H1 (cell line): Measurements from ENCODE around the gene NDUFV1. TPM values are rescaled to one million over a fixed set of nuclear protein-coding genes. Genes with fewer than 3 reads are reported as not detected.

ENCODE experiments used
- CTCF ChIA-PET: fragments of 300-600 bp; sonication (Branson Sonifier 250); formaldehyde crosslinking; loops from one replicate; lab custom pipeline; 2021; ENCODE audit not compliant: partially characterized antibody; lab: Charles Lee
- POLR2A ChIA-PET: fragments of 300-600 bp; sonication (Branson Sonifier 250); formaldehyde crosslinking; loops from one replicate; lab custom pipeline; 2021; ENCODE audit warnings: inconsistent platforms; ENCODE audit not compliant: partially characterized antibody; lab: Charles Lee
- DNase-seq, 2 experiments: peaks; one replicate each; pipeline versions ENCODE4 v3.0.0 to v3.0.0-alpha.2; 2010 to 2022; ENCODE audit warnings: low spot score in 2 of 2, low read depth in 1 of 2, mixed read lengths in 1 of 2
- FAIRE-seq: peaks from 2 replicates; lab custom pipeline; 2011; peaks lifted over from hg19 to GRCh38; lab: Jason Lieb, UNC
- H2AFZ ChIP-seq: 2 replicates; pipeline ENCODE4 v1.8.1; 2012; ENCODE audit warnings: low read length, inconsistent platforms
- H2AK5ac ChIP-seq: 2 replicates; pipeline ENCODE4 v1.6.1; 2013; ENCODE audit warnings: low read depth, low read length
- H2BK120ac ChIP-seq: replicated peaks from 2 replicates; pipeline ENCODE3; 2013; ENCODE audit warnings: low read depth, low read length, inconsistent platforms
- H2BK12ac ChIP-seq: 2 replicates; pipeline ENCODE4 v1.6.1; 2013; ENCODE audit warnings: low read depth, low read length
- H2BK15ac ChIP-seq: 2 replicates; pipeline ENCODE4 v1.6.1; 2013; ENCODE audit warnings: low read length
- H2BK20ac ChIP-seq: 2 replicates; pipeline ENCODE4 v1.6.1; 2013; ENCODE audit warnings: low read length
- H2BK5ac ChIP-seq: 2 replicates; pipeline ENCODE4 v1.6.1; 2013; ENCODE audit warnings: low read depth, low read length
- H3K14ac ChIP-seq: 2 replicates; pipeline ENCODE4 v1.6.1; 2013; ENCODE audit warnings: inconsistent platforms; ENCODE audit not compliant: insufficient read length
- H3K18ac ChIP-seq: 2 replicates; pipeline ENCODE4 v1.6.1; 2013; ENCODE audit warnings: low read length; ENCODE audit errors: extremely low read depth
- H3K23ac ChIP-seq: 2 replicates; pipeline ENCODE4 v1.6.1; 2013; ENCODE audit warnings: inconsistent platforms; ENCODE audit not compliant: insufficient read length
- H3K23me2 ChIP-seq: 2 replicates; pipeline ENCODE4 v1.6.1; 2013; ENCODE audit warnings: low read depth, low read length
- H3K27ac ChIP-seq: 2 replicates; pipeline ENCODE4 v1.6.1; 2011; ENCODE audit warnings: low read depth, low read length, inconsistent platforms
- H3K27me3 ChIP-seq, 4 experiments: replicated peaks in 1 of 4; 1 replicate in 1 of 4; 2 replicates in 3 of 4; pipeline versions ENCODE4 v1.6.1 to v1.8.1; 2011 to 2013; ENCODE audit warnings: low read length in 3 of 4, mild to moderate bottlenecking in 3 of 4, inconsistent platforms in 2 of 4, mixed read lengths in 2 of 4, moderate library complexity in 1 of 4; ENCODE audit not compliant: control insufficient read depth in 3 of 4, insufficient read depth in 3 of 4; ENCODE audit errors: extremely low read depth in 1 of 4
- H3K36me3 ChIP-seq, 4 experiments: 2 replicates each; pipeline versions ENCODE4 v1.6.1 to v1.8.1; 2011 to 2013; ENCODE audit warnings: mild to moderate bottlenecking in 4 of 4, low read length in 3 of 4, moderate library complexity in 2 of 4, control low read depth in 1 of 4, inconsistent platforms in 1 of 4; ENCODE audit not compliant: insufficient read depth in 4 of 4, control insufficient read depth in 2 of 4
- H3K4ac ChIP-seq: replicated peaks from 2 replicates; pipeline ENCODE3; 2013; ENCODE audit warnings: low read length, low read depth, mixed read lengths, inconsistent platforms; ENCODE audit not compliant: insufficient read length
- H3K4me1 ChIP-seq, 4 experiments: replicated peaks in 1 of 4; 1 replicate in 1 of 4; 2 replicates in 3 of 4; pipeline versions ENCODE4 v1.6.1 to v1.8.1; 2011 to 2013; ENCODE audit warnings: low read length in 3 of 4, inconsistent platforms in 2 of 4, mixed read lengths in 1 of 4; ENCODE audit not compliant: insufficient read depth in 4 of 4, control insufficient read depth in 3 of 4
- H3K4me2 ChIP-seq, 2 experiments: 2 replicates each; pipeline versions ENCODE4 v1.6.1 to v1.8.1; 2011 to 2013; ENCODE audit warnings: low read depth in 2 of 2, low read length in 2 of 2, control low read depth in 1 of 2, inconsistent platforms in 1 of 2, mild to moderate bottlenecking in 1 of 2; ENCODE audit not compliant: insufficient read depth in 1 of 2
- H3K4me3 ChIP-seq, 4 experiments: fragments of 200-600, 300-600 bp in 1 of 4; sonication (generic), shearing (Covaris generic), sonication (Bioruptor Twin) in 1 of 4; 2 replicates each; pipeline versions ENCODE4 v1.5.1 to v1.8.1; 2011 to 2016; ENCODE audit warnings: low read length in 4 of 4, low read depth in 3 of 4, control low read depth in 2 of 4, inconsistent platforms in 2 of 4, mild to moderate bottlenecking in 2 of 4, mixed read lengths in 1 of 4, moderate library complexity in 1 of 4; ENCODE audit not compliant: insufficient read depth in 2 of 4; ENCODE audit errors: extremely low read depth in 1 of 4
- H3K56ac ChIP-seq: replicated peaks from 2 replicates; pipeline ENCODE3; 2013; ENCODE audit warnings: low read depth, mild to moderate bottlenecking, mixed read lengths, low read length, inconsistent platforms; ENCODE audit not compliant: insufficient read length
- H3K79me1 ChIP-seq: 2 replicates; pipeline ENCODE4 v1.6.1; 2013; ENCODE audit warnings: low read depth, low read length, control low read depth
- H3K79me2 ChIP-seq, 2 experiments: 2 replicates each; pipeline versions ENCODE4 v1.6.1 to v1.8.1; 2012 to 2013; ENCODE audit warnings: low read length in 2 of 2, mild to moderate bottlenecking in 2 of 2, inconsistent platforms in 1 of 2; ENCODE audit not compliant: insufficient read depth in 2 of 2, control insufficient read depth in 1 of 2
- H3K9ac ChIP-seq, 4 experiments: replicated peaks in 1 of 4; 1 replicate in 1 of 4; 2 replicates in 3 of 4; pipeline versions ENCODE4 v1.6.1 to v1.8.1; 2011 to 2013; ENCODE audit warnings: low read depth in 3 of 4, low read length in 3 of 4, control low read depth in 2 of 4, mild to moderate bottlenecking in 2 of 4, moderate library complexity in 2 of 4, inconsistent platforms in 1 of 4; ENCODE audit errors: extremely low read depth in 1 of 4
- H3K9me3 ChIP-seq, 2 experiments: 2 replicates each; pipeline versions ENCODE4 v1.6.1 to v1.8.1; 2012 to 2013; ENCODE audit warnings: mild to moderate bottlenecking in 2 of 2, moderate library complexity in 2 of 2, control low read depth in 1 of 2, inconsistent platforms in 1 of 2, low read depth in 1 of 2, low read length in 1 of 2, mixed read lengths in 1 of 2; ENCODE audit not compliant: insufficient read depth in 2 of 2
- H4K20me1 ChIP-seq, 2 experiments: replicated peaks in 1 of 2; 2 replicates each; pipeline versions ENCODE3 to v1.8.1; 2011 to 2013; ENCODE audit warnings: inconsistent platforms in 2 of 2, low read length in 2 of 2, mild to moderate bottlenecking in 1 of 2; ENCODE audit not compliant: insufficient read depth in 2 of 2, control insufficient read depth in 1 of 2
- H4K5ac ChIP-seq: 2 replicates; pipeline ENCODE4 v1.6.1; 2013; ENCODE audit warnings: low read length, low read depth, mixed read lengths, inconsistent platforms; ENCODE audit not compliant: insufficient read length
- H4K8ac ChIP-seq: 2 replicates; pipeline ENCODE4 v1.8.0; 2013; ENCODE audit warnings: mild to moderate bottlenecking, moderate library complexity, low read length, inconsistent platforms; ENCODE audit not compliant: insufficient read depth; ENCODE audit errors: extremely low read depth
- H4K91ac ChIP-seq: replicated peaks from 2 replicates; pipeline ENCODE3; 2013; ENCODE audit warnings: low read length, mixed read lengths, inconsistent platforms; ENCODE audit not compliant: insufficient read length
- BCL11A ChIP-seq, 2 experiments: IDR thresholded peaks; one replicate each; pipeline ENCODE4 v1.6.1; 2011; ENCODE audit warnings: low read depth in 2 of 2, low read length in 2 of 2, mild to moderate bottlenecking in 2 of 2
- CHD1 ChIP-seq: IDR thresholded peaks from 2 replicates; pipeline ENCODE4 v1.6.1; 2012; ENCODE audit warnings: low read depth, low read length, improper control_type of control experiment
- NRF1 ChIP-seq: IDR thresholded peaks from 2 replicates; pipeline ENCODE4 v1.6.1; 2011; ENCODE audit warnings: mild to moderate bottlenecking, low read depth, low read length, improper control_type of control experiment
- POLR2AphosphoS5 ChIP-seq: IDR thresholded peaks from 2 replicates; pipeline ENCODE4 v1.6.1; 2011; ENCODE audit warnings: low read depth, low read length
- USF2 ChIP-seq: IDR thresholded peaks from 2 replicates; pipeline ENCODE4 v1.6.1; 2011; ENCODE audit warnings: low read length, improper control_type of control experiment
- WGBS, 2 experiments: shearing (Covaris generic) in 1 of 2; methylation state at CpG; one replicate each; pipeline versions ENCODE4 v1.1.6 to v1.1.7; 2013 to 2015; ENCODE audit warnings: low lambda C conversion rate in 2 of 2, mixed read lengths in 2 of 2, inconsistent platforms in 1 of 2, low coverage in 1 of 2, missing lambda C conversion rate in 1 of 2; ENCODE audit not compliant: insufficient replicate concordance in 2 of 2, insufficient coverage in 1 of 2, insufficient read length in 1 of 2; ENCODE audit errors: extremely low coverage in 1 of 2, missing lambda C conversion rate in 1 of 2; 5-methylcytosine and 5-hydroxymethylcytosine counted together
- polyA plus RNA-seq, 7 experiments: library from polyadenylated mRNA; depleted of rRNA in 3 of 7; stranded (reverse) in 5 of 7; unstranded in 2 of 7; fragments of >200 nt in 5 of 7; fragments of 200-250 nt in 2 of 7; gene quantifications; 1 replicate in 5 of 7; 2 replicates in 1 of 7; 4 replicates in 1 of 7; pipeline versions ENCODE4 v1.2.1 to v1.2.3, GENCODE V29; 2011 to 2013; ENCODE audit warnings: missing spikeins in 2 of 7, mixed read lengths in 2 of 7
- total RNA-seq: library from RNA; stranded (reverse); fragmentation: NEBNext Ultra II Directional; extraction: Animal tissue kit (Norgen Biotek cat#: 25700); gene quantifications from 2 replicates; pipeline ENCODE4 v1.2.1, GENCODE V29; 2021

The NDUFV1 gene
- total and polyA plus RNA-seq, 2 of the 8 experiments (the other 6 are each of a cell fraction or from before 2014, with no cell fraction given), result 125 to 131 TPM

GRCh38 chr11:67604815-67605214 lies 1.9 kb upstream of the NDUFV1 start:
- Histone ChIP-seq H3K79me2 (peaks cover 0 to 8% of the 10 kb centered on the region in 2 experiments; a peak in 1 of 4 replicates), H4K8ac (no peak overlapping the region), H2BK20ac (peak overlapping the region; percentile 90; the same call in 1 of the 2 replicates), H2BK12ac (peak overlapping the region; percentile 94), H3K27me3 (peaks cover 0 to 4% (median 0%) of the 10 kb centered on the region in 4 experiments; a peak in 2 of 7 replicates), H2BK120ac (peak overlapping the region; percentile 65), H3K23me2 (peaks cover 9% of the 10 kb centered on the region; the same call in 1 of the 2 replicates), H3K56ac (no peak overlapping the region), H3K23ac (no peak overlapping the region), H2BK5ac (no peak overlapping the region), H4K20me1 (peaks cover 0 to 2% of the 10 kb centered on the region in 2 experiments), H3K4me1 (peaks cover 5 to 27% (median 17%) of the 10 kb centered on the region in 4 experiments; a peak in 6 of 7 replicates), H2AFZ (no peak overlapping the region), H3K4me2 (peak overlapping the region; percentile 9 to 64; a peak in 3 of 4 replicates), H3K4me3 (no peak overlapping the region), H4K91ac (peak overlapping the region; percentile 93), H3K14ac (no peak overlapping the region), H3K4ac (no peak overlapping the region), H3K18ac (peak overlapping the region; percentile 52; the same call in 1 of the 2 replicates), H3K79me1 (no peaks in the 10 kb centered on the region), H3K36me3 (peaks cover 0 to 4% (median 3%) of the 10 kb centered on the region in 4 experiments; a peak in 5 of 8 replicates), H2AK5ac (peak overlapping the region; percentile 58; the same call in 1 of the 2 replicates), H4K5ac (no peak overlapping the region), H3K27ac (no peak overlapping the region), H2BK15ac (peak overlapping the region; percentile 12; the same call in 1 of the 2 replicates), H3K9me3 (no peaks in the 10 kb centered on the region), H3K9ac (no peak overlapping the region)
- ChIA-PET POLR2A (interaction anchor here (0.7 to 2.8 kb wide), 5 partner anchors 9 to 27 kb away, joined by 3 to 25 read pairs (median 4); partner anchors contain the start of gene GSTP1), CTCF (interaction anchor here (0.5 to 1.6 kb wide), 10 partner anchors 8 to 44 kb away, joined by 3 to 15 read pairs (median 4); partner anchors contain the start of gene GSTP1)
- FAIRE-seq, result no peak
- DNase-seq, result no peak
- TF ChIP-seq BCL11A (IDR thresholded peaks at IDR 0.05; ENCODE audit: low read depth in 2 of 2, low read length in 2 of 2), result no peak
- no peak for TF ChIP-seq POLR2AphosphoS5
- TF ChIP-seq USF2, result no peak
- TF ChIP-seq NRF1, result no peak
- no peak for TF ChIP-seq CHD1
- 92% methylated on average over 2 of the region's 2 CpGs; no CpG with 5 or more reads in 1 of the 2 experiments for WGBS, 2 experiments
